Esophagus (tissue), 2 donors: ENCODE data around the gene ZEB1. TPM values are rescaled to one million over a fixed set of nuclear protein-coding genes. Genes with fewer than 3 reads are reported as not detected.
"Not testable (repeated sequence)": the region's sequence is repeated elsewhere in the genome, so short reads cannot be mapped to it uniquely, and the experiment has no call there.

Experiments
- H3K27ac ChIP-seq, 2 donors: one replicate each; pipeline ENCODE4 v1.5.1; 2013; ENCODE audit warnings: low read depth in 2 of 2, mild to moderate bottlenecking in 2 of 2, inconsistent platforms in 1 of 2, low read length in 1 of 2, moderate library complexity in 1 of 2
- H3K27me3 ChIP-seq, 2 donors: one replicate each; pipeline ENCODE4 v1.6.1; 2013; ENCODE audit warnings: low read length in 2 of 2, control low read depth in 1 of 2, mild to moderate bottlenecking in 1 of 2; ENCODE audit not compliant: insufficient read depth in 2 of 2, control insufficient read depth in 1 of 2
- H3K36me3 ChIP-seq, 2 donors: one replicate each; pipeline ENCODE4 v1.6.1; 2013; ENCODE audit warnings: low read length in 1 of 2; ENCODE audit not compliant: control insufficient read depth in 2 of 2, insufficient read depth in 2 of 2
- H3K4me1 ChIP-seq, 2 donors: one replicate each; pipeline ENCODE4 v1.6.1; 2013; ENCODE audit warnings: low read length in 1 of 2; ENCODE audit not compliant: control insufficient read depth in 2 of 2, insufficient read depth in 2 of 2
- H3K4me3 ChIP-seq, 2 donors: one replicate each; pipeline ENCODE4 v1.5.1; 2013; ENCODE audit warnings: low read length in 2 of 2, mild to moderate bottlenecking in 2 of 2, low read depth in 1 of 2, moderate library complexity in 1 of 2
- H3K9me3 ChIP-seq, 2 donors: one replicate each; pipeline ENCODE4 v1.6.1; 2013; ENCODE audit warnings: mild to moderate bottlenecking in 2 of 2, low read depth in 1 of 2, low read length in 1 of 2, moderate library complexity in 1 of 2; ENCODE audit not compliant: control insufficient read depth in 2 of 2, insufficient read depth in 1 of 2
- WGBS, 2 donors: extraction: QIAGEN DNeasy Blood & Tissue Kit; methylation state at CpG; one replicate each; pipeline ENCODE4 v1.1.7; 2013; 5-methylcytosine and 5-hydroxymethylcytosine counted together
- polyA plus RNA-seq, 2 donors: library from polyadenylated mRNA; stranded (reverse); fragments of 200-250 nt; gene quantifications; one replicate each; pipeline ENCODE4 v1.2.3, GENCODE V29; 2013
- donor health status: healthy with polysubstance abuse.
- donor health status: Bipolar disorder and iron deficiency.

Gene ZEB1
- polyA plus RNA-seq, 2 donors: 2.5 to 3.1 TPM

- WGBS, 2 donors: 96 to 97% methylated on average over 15 of the region's 15 CpGs
- not testable (repeated sequence) for H3K36me3 ChIP-seq, H3K27ac ChIP-seq, H3K9me3 ChIP-seq, H3K4me1 ChIP-seq, H3K27me3 ChIP-seq, H3K4me3 ChIP-seq
Observed at GRCh38 chr10:31361475-31361874, 42.5 kb downstream of the ZEB1 start.

DNA sequence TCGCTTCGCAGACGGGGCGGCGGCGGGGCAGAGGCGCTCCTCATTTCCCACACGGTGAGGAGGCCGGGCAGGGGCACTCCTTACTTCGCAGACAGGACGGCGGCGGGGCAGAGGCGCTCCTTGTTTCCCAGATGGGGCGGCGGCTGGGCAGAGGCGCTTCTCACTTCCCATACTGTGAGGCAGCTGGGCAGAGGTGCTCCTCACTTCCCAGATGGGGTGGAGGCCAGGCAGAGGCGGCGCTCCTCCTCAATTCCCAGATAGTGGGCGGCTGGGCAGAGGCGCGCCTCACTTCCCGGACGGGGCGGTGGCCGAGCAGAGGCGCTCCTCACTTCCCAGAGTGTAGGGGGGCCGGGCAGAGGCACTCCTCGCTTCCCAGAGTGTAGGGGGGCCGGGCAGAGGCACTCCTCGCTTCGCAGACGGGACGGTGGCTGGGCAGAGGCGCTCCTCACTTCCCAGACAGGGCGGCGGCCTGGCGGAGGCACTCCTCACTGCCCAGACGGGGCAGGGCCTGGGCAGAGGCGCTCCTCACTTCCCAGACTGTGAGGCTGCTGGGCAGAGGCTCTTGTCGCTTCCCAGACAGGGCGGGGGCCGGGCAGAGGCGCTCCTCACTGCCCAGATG lies 43.1 kb downstream of the ZEB1 start:
- no peaks in the 10 kb centered on the region for H3K9me3 ChIP-seq
- 95 to 96% methylated on average over 41 to 44 of the region's 44 CpGs for WGBS, 2 donors
- H3K27ac ChIP-seq: no peak overlapping the region
- no peaks in the 10 kb centered on the region for H3K27me3 ChIP-seq
- no peaks in the 10 kb centered on the region for H3K36me3 ChIP-seq
- H3K4me3 ChIP-seq: no peak overlapping the region
- no peaks in the 10 kb centered on the region for H3K4me1 ChIP-seq

DNA sequence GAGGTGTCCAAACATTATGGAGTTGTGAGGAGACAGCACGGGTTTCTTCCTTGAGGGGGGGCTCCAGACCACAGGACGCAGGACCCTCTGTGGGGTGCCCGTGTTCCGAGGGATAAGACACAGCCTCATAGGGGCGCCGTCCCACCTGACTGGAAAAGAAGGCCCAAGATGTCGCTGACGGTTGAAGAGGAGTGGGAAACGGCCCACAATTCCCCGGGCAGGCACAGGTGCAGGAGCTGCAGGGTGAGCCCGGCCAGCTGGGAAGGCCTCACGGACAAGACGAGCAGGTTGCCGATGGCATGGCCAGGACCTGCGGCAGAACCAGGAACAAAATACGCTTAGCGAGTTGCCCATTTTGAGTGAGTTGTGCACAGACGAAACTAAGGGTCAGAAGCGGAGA lies 44.7 kb downstream of the ZEB1 start:
- H3K4me1 ChIP-seq, H3K27me3 ChIP-seq, H3K4me3 ChIP-seq, H3K27ac ChIP-seq, H3K36me3 ChIP-seq, H3K9me3 ChIP-seq: not testable (repeated sequence)
- WGBS, 2 donors: 96 to 97% methylated on average over 19 of the region's 19 CpGs

DNA sequence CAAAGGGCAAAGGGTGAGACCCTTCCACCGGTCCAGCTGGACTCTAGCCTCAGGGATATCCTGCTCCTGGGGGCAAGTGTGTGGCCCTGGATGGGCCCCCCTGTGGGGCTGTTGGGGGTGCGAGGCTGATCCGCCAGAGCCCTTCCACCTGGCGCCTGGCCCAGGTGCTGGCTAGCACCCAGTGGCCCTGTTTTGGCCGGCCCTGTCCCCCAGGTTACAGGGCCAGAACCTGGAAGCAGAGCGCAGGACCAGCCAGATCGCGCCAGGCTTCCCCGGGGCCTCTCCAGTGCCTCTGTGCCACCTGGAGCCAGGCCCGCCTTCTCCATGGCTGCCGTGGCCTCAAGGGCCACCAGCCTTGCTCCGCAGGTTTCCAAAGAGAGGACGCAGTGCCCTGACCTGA lies 45.2 kb downstream of the ZEB1 start:
- H3K27me3 ChIP-seq, H3K27ac ChIP-seq, H3K4me3 ChIP-seq, H3K4me1 ChIP-seq, H3K36me3 ChIP-seq, H3K9me3 ChIP-seq: not testable (repeated sequence)
- 88 to 95% methylated on average over 11 to 13 of the region's 13 CpGs for WGBS, 2 donors

DNA sequence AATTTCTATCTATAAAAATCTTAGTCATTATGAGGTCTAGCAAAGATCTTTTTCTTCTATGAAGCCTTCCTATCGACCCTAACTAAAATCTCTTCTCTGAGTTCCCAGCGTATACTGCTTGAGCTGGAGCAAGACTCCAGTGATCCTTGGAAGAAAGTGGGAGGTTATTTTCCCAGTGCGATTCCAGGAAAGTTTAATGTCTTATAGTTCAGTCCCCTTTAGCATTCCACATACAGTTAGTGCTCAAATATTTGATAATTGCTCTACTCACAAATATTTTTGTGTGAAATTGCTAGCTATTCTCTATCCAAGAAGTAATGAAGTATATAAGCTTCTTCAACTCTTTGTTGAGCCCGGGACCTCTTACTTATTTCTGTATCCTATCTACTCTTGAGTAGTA lies 47.7 kb downstream of the ZEB1 start:
- Histone ChIP-seq H3K36me3 (no peaks in the 10 kb centered on the region), H3K4me1 (no peaks in the 10 kb centered on the region), H3K27ac (no peak overlapping the region), H3K4me3 (no peak overlapping the region), H3K27me3 (no peaks in the 10 kb centered on the region), H3K9me3 (no peaks in the 10 kb centered on the region)
- 89 to 90% methylated on average over 4 of the region's 4 CpGs for WGBS, 2 donors

- Histone ChIP-seq H3K9me3 (no peaks in the 10 kb centered on the region), H3K36me3 (no peaks in the 10 kb centered on the region), H3K27ac (no peak overlapping the region), H3K4me3 (no peak overlapping the region), H3K4me1 (no peaks in the 10 kb centered on the region), H3K27me3 (no peaks in the 10 kb centered on the region)
Observed at GRCh38 chr10:31368724-31369123, 49.7 kb downstream of the ZEB1 start.

DNA sequence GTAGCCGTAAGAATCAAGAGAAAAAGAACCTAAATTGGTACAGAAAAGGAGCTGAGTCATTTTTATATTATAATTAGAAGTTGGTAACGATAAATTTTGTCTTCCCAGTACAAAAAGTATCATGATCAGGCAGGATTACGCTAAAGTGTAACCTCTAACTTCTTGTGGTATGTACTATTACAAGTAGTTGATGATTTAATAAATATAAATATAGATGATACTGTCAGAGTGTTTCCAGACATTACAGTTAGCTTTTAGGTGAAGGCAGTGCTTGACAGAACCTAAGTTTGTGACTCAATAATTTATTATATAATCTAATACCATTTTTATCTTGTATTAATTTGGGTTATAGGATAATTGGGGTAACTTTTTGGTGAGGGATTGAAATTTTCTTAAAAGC lies 53.4 kb downstream of the ZEB1 start:
- Histone ChIP-seq H3K4me1 (no peaks in the 10 kb centered on the region), H3K27me3 (no peaks in the 10 kb centered on the region), H3K9me3 (no peaks in the 10 kb centered on the region), H3K4me3 (no peak overlapping the region), H3K27ac (no peak overlapping the region), H3K36me3 (no peaks in the 10 kb centered on the region)
- WGBS, 2 donors: 88 to 92% methylated on average over 3 of the region's 3 CpGs

GRCh38 chr10:31374146-31374696 lies 55.2 kb downstream of the ZEB1 start:
- Histone ChIP-seq H3K4me3 (no peak overlapping the region), H3K4me1 (no peaks in the 10 kb centered on the region), H3K9me3 (no peaks in the 10 kb centered on the region), H3K36me3 (no peaks in the 10 kb centered on the region), H3K27me3 (no peaks in the 10 kb centered on the region), H3K27ac (no peak overlapping the region)
- 77 to 84% methylated on average over 2 of the region's 2 CpGs for WGBS, 2 donors

GRCh38 chr10:31381171-31381570 lies 62.2 kb downstream of the ZEB1 start:
- no peaks in the 10 kb centered on the region for H3K9me3 ChIP-seq
- 90 to 93% methylated on average over 1 of the region's 1 CpG for WGBS, 2 donors
- H3K27ac ChIP-seq: no peak overlapping the region
- H3K36me3 ChIP-seq: no peaks in the 10 kb centered on the region
- no peak overlapping the region for H3K4me3 ChIP-seq
- no peaks in the 10 kb centered on the region for H3K27me3 ChIP-seq
- H3K4me1 ChIP-seq: no peaks in the 10 kb centered on the region

- 74% methylated on average over 6 of the region's 6 CpGs for WGBS, 2 donors
- Histone ChIP-seq H3K27me3 (no peaks in the 10 kb centered on the region), H3K4me3 (no peak overlapping the region), H3K27ac (no peak overlapping the region), H3K9me3 (no peaks in the 10 kb centered on the region), H3K4me1 (no peaks in the 10 kb centered on the region), H3K36me3 (no peaks in the 10 kb centered on the region)
Observed at GRCh38 chr10:31381766-31382316, 62.8 kb downstream of the ZEB1 start.
